HepG2 (cell line): ENCODE measurements around the gene FAM83G. TPM values are rescaled to one million over a fixed set of nuclear protein-coding genes. Genes with fewer than 3 reads are reported as not detected.
A peak's percentile ranks its signal among the peaks of the same experiment; 100 is the strongest.

Experiments
- ATF4 ChIP-seq, 2 experiments: fragments of 450-650 bp in 1 of 2; sonication (generic) in 1 of 2; formaldehyde crosslinking; IDR thresholded peaks; 2 replicates each; pipeline versions ENCODE4 v1.5.0 to v1.8.0; 2020 to 2022; ENCODE audit warnings: mild to moderate bottlenecking in 1 of 2, missing genetic modification reagents in 1 of 2
- ATF7 ChIP-seq, 2 experiments: fragments of 450-650 bp in 1 of 2; sonication (generic) in 1 of 2; formaldehyde crosslinking in 1 of 2; IDR thresholded peaks; 2 replicates each; pipeline versions ENCODE4 v1.4.0 to v1.6.1; 2016 to 2020; ENCODE audit warnings: antibody characterized with exemption in 1 of 2, mild to moderate bottlenecking in 1 of 2, missing genetic modification reagents in 1 of 2
- GFI1 ChIP-seq: sonication (generic); formaldehyde crosslinking; IDR thresholded peaks from 2 replicates; pipeline ENCODE4 v1.5.0; 2020; ENCODE audit warnings: missing genetic modification reagents, mild to moderate bottlenecking, borderline replicate concordance
- HES4 ChIP-seq: sonication (generic); formaldehyde crosslinking; IDR thresholded peaks from 2 replicates; pipeline ENCODE4 v1.9.0; 2021; ENCODE audit warnings: mild to moderate bottlenecking, missing genetic modification reagents, borderline replicate concordance
- HOXA9 ChIP-seq: sonication (generic); formaldehyde crosslinking; IDR thresholded peaks from 2 replicates; pipeline ENCODE4 v1.8.1; 2022; ENCODE audit warnings: missing genetic modification reagents, mild to moderate bottlenecking, moderate library complexity, borderline replicate concordance
- IRX3 ChIP-seq: sonication (generic); formaldehyde crosslinking; IDR thresholded peaks from 2 replicates; pipeline ENCODE4 v1.8.1; 2023; ENCODE audit warnings: mild to moderate bottlenecking, low read depth, missing genetic modification reagents, borderline replicate concordance
- KLF15 ChIP-seq: sonication (generic); formaldehyde crosslinking; IDR thresholded peaks from 2 replicates; pipeline ENCODE4 v1.8.1; 2023; ENCODE audit warnings: borderline replicate concordance, mild to moderate bottlenecking, inconsistent platforms, missing genetic modification reagents, mixed read lengths
- NR2C2 ChIP-seq: sonication (generic); formaldehyde crosslinking; IDR thresholded peaks from 2 replicates; pipeline ENCODE4 v1.4.0; 2020; ENCODE audit warnings: missing genetic modification reagents, mild to moderate bottlenecking, moderate library complexity, borderline replicate concordance
- NR2F1 ChIP-seq, 2 experiments: fragments of 450-650 bp in 1 of 2; formaldehyde crosslinking in 1 of 2; IDR thresholded peaks; 2 replicates each; pipeline versions ENCODE4 v1.5.0 to v1.6.1; 2016 to 2020; ENCODE audit warnings: mild to moderate bottlenecking in 1 of 2, missing compliant biosample characterization in 1 of 2, missing genetic modification reagents in 1 of 2, moderate library complexity in 1 of 2
- SMAD3 ChIP-seq: sonication (generic); formaldehyde crosslinking; IDR thresholded peaks from 2 replicates; pipeline ENCODE4 v1.4.0; 2020; ENCODE audit warnings: missing genetic modification reagents
- SRSF1 ChIP-seq: fragments of 200-400 bp; formaldehyde crosslinking; optimal IDR thresholded peaks from 2 replicates; pipeline ENCODE3; 2017; ENCODE audit warnings: mild to moderate bottlenecking, low read depth, low read length, moderate library complexity
- TOPORS ChIP-seq: sonication (generic); formaldehyde crosslinking; IDR thresholded peaks from 2 replicates; pipeline ENCODE4 v1.8.0; 2023; ENCODE audit warnings: mild to moderate bottlenecking, missing genetic modification reagents
- XBP1 ChIP-seq: sonication (generic); formaldehyde crosslinking; IDR thresholded peaks from 2 replicates; pipeline ENCODE4 v1.5.0; 2020; ENCODE audit warnings: missing genetic modification reagents
- ZC3H13 ChIP-seq: sonication (generic); formaldehyde crosslinking; IDR thresholded peaks from 2 replicates; pipeline ENCODE4 v1.8.1; 2023; ENCODE audit warnings: mild to moderate bottlenecking, missing genetic modification reagents, moderate library complexity
- ZNF17 ChIP-seq: sonication (generic); formaldehyde crosslinking; IDR thresholded peaks from 2 replicates; pipeline ENCODE4 v1.5.0; 2020; ENCODE audit warnings: mild to moderate bottlenecking, missing genetic modification reagents
- ZNF18 ChIP-seq: sonication (generic); formaldehyde crosslinking; IDR thresholded peaks from 2 replicates; pipeline ENCODE4 v1.8.0; 2022; ENCODE audit warnings: mild to moderate bottlenecking, missing genetic modification reagents; ENCODE audit not compliant: insufficient replicate concordance
- ZNF251 ChIP-seq: sonication (generic); formaldehyde crosslinking; IDR thresholded peaks from 2 replicates; pipeline ENCODE4 v1.9.0; 2021; ENCODE audit warnings: mild to moderate bottlenecking, missing genetic modification reagents
- ZNF263 ChIP-seq: sonication (generic); formaldehyde crosslinking; IDR thresholded peaks from 2 replicates; pipeline ENCODE4 v1.4.0; 2020; ENCODE audit warnings: missing genetic modification reagents
- ZNF383 ChIP-seq: sonication (generic); formaldehyde crosslinking; IDR thresholded peaks from 2 replicates; pipeline ENCODE4 v1.4.0; 2020; ENCODE audit warnings: missing genetic modification reagents, mild to moderate bottlenecking, borderline replicate concordance
- ZNF530 ChIP-seq: sonication (generic); formaldehyde crosslinking; IDR thresholded peaks from 2 replicates; pipeline ENCODE4 v1.5.0; 2020; ENCODE audit warnings: low read depth, mild to moderate bottlenecking, missing genetic modification reagents
- ZNF549 ChIP-seq: sonication (generic); formaldehyde crosslinking; IDR thresholded peaks from 2 replicates; pipeline ENCODE4 v1.5.0; 2020; ENCODE audit warnings: missing genetic modification reagents
- ZNF678 ChIP-seq: sonication (generic); formaldehyde crosslinking; IDR thresholded peaks from 2 replicates; pipeline ENCODE4 v1.4.0; 2020; ENCODE audit warnings: mild to moderate bottlenecking, missing genetic modification reagents
- ZNF75D ChIP-seq: sonication (generic); formaldehyde crosslinking; IDR thresholded peaks from 2 replicates; pipeline ENCODE4 v1.8.1; 2023; ENCODE audit warnings: missing genetic modification reagents, mild to moderate bottlenecking, borderline replicate concordance
- polyA plus RNA-seq, 8 experiments: library from polyadenylated mRNA; depleted of rRNA in 3 of 8; stranded (reverse) in 7 of 8; unstranded in 1 of 8; fragments of >200 nt; fragmentation: Illumina TruSeq in 4 of 8; extraction: Trizol in 4 of 8; gene quantifications; 2 replicates each; pipeline versions ENCODE4 v1.2.1 to v1.2.3, GENCODE V29; 2011 to 2016; ENCODE audit warnings: low read depth in 4 of 8, missing spikeins in 1 of 8, mixed read lengths in 1 of 8; ENCODE audit not compliant: insufficient read depth in 1 of 8
- total RNA-seq, 5 experiments: library from RNA; depleted of rRNA; stranded (reverse); fragments of >200 nt; fragmentation: Illumina TruSeq; extraction: Trizol; gene quantifications; 2 replicates each; pipeline ENCODE4 v1.2.3, GENCODE V29; 2016; ENCODE audit warnings: low read depth in 1 of 5
- TF ChIP-seq, protein P1 (sequence below): sonication (generic); formaldehyde crosslinking; IDR thresholded peaks from 2 replicates; pipeline ENCODE4 v1.4.0; 2020; ENCODE audit warnings: missing genetic modification reagents, borderline replicate concordance

Gene FAM83G
- total and polyA plus RNA-seq, 2 of the 13 experiments (the other 11 are each of a cell fraction or from before 2014, with no cell fraction given) = 13.7 to 18.6 TPM

DNA sequence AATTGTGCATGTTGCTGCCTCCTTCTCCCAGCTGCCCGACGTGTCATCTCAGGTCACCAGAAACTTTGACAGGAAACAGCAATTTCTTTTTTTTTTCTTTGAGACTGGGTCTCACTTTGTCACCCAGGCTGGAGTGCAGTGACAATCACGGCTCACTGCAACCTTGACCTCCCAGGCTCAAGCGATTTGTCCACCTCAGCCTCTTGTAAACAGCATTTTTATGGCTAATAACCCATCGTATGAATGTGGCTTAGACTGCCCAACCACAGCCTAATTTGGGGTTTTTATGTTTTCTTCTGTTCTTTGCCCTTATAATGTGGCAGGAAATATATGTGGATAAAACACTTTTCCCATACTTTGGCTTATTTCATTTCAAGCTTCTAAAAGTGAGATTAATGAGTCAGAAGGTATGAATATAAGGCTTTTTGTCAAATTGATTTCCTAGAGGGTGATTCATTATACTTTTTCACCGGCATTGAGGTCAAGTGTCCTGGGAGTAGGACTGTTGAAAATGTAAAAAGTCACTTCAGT, 83.6 kb downstream of the FAM83G start (continued):
- TF ChIP-seq, protein P1, sequence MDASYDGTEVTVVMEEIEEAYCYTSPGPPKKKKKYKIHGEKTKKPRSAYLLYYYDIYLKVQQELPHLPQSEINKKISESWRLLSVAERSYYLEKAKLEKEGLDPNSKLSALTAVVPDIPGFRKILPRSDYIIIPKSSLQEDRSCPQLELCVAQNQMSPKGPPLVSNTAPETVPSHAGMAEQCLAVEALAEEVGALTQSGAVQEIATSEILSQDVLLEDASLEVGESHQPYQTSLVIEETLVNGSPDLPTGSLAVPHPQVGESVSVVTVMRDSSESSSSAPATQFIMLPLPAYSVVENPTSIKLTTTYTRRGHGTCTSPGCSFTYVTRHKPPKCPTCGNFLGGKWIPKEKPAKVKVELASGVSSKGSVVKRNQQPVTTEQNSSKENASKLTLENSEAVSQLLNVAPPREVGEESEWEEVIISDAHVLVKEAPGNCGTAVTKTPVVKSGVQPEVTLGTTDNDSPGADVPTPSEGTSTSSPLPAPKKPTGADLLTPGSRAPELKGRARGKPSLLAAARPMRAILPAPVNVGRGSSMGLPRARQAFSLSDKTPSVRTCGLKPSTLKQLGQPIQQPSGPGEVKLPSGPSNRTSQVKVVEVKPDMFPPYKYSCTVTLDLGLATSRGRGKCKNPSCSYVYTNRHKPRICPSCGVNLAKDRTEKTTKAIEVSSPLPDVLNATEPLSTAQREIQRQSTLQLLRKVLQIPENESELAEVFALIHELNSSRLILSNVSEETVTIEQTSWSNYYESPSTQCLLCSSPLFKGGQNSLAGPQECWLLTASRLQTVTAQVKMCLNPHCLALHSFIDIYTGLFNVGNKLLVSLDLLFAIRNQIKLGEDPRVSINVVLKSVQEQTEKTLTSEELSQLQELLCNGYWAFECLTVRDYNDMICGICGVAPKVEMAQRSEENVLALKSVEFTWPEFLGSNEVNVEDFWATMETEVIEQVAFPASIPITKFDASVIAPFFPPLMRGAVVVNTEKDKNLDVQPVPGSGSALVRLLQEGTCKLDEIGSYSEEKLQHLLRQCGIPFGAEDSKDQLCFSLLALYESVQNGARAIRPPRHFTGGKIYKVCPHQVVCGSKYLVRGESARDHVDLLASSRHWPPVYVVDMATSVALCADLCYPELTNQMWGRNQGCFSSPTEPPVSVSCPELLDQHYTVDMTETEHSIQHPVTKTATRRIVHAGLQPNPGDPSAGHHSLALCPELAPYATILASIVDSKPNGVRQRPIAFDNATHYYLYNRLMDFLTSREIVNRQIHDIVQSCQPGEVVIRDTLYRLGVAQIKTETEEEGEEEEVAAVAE = no peak
- TF ChIP-seq NR2C2 (CRISPR knock-in tag) = 0 out of 2 replicates have a peak, but pooled peaks have one; percentile 31
- TF ChIP-seq ZNF75D (CRISPR knock-in tag) = no peak
- TF ChIP-seq SMAD3 (CRISPR knock-in tag) = no peak
- TF ChIP-seq ZNF18 (CRISPR knock-in tag) = no peak
- no peak for TF ChIP-seq HOXA9
- no peak for TF ChIP-seq ZC3H13
- peak; percentile 49 to 73; a peak in 2 of 4 replicates for TF ChIP-seq NR2F1 (CRISPR knock-in tag; IDR thresholded peaks at IDR 0.05)
- TF ChIP-seq ZNF530 (CRISPR knock-in tag) = no peak
- no peak for TF ChIP-seq XBP1
- TF ChIP-seq ZNF383 (CRISPR knock-in tag) = no peak
- TF ChIP-seq GFI1 = peak; percentile 86
- no peak for TF ChIP-seq TOPORS (CRISPR knock-in tag)
- no peak for TF ChIP-seq IRX3 (CRISPR knock-in tag)
- no peak for TF ChIP-seq ZNF263 (CRISPR knock-in tag)
- no peak for TF ChIP-seq HES4 (CRISPR knock-in tag)
- no peak for TF ChIP-seq ATF7 (IDR thresholded peaks at IDR 0.05)
- no peak for TF ChIP-seq ATF7 (CRISPR knock-in tag; IDR thresholded peaks at IDR 0.05)
- TF ChIP-seq ZNF549 (CRISPR knock-in tag) = no peak
- no peak for TF ChIP-seq ATF4 (CRISPR knock-in tag; IDR thresholded peaks at IDR 0.05)
- TF ChIP-seq SRSF1 = no peak
- no peak for TF ChIP-seq ZNF17 (CRISPR knock-in tag)
- no peak for TF ChIP-seq KLF15
- no peak for TF ChIP-seq ZNF251 (CRISPR knock-in tag)
- TF ChIP-seq ZNF678 = no peak
